ENCODE data around the gene PDE9A. TPM values are rescaled to one million over a fixed set of nuclear protein-coding genes. Genes with fewer than 3 reads are reported as not detected.

The PDE9A gene
- polyA plus RNA-seq, 2 of the 4 experiments (the other 2 are of a cell fraction), result 1.3 to 3.1 TPM

DNA sequence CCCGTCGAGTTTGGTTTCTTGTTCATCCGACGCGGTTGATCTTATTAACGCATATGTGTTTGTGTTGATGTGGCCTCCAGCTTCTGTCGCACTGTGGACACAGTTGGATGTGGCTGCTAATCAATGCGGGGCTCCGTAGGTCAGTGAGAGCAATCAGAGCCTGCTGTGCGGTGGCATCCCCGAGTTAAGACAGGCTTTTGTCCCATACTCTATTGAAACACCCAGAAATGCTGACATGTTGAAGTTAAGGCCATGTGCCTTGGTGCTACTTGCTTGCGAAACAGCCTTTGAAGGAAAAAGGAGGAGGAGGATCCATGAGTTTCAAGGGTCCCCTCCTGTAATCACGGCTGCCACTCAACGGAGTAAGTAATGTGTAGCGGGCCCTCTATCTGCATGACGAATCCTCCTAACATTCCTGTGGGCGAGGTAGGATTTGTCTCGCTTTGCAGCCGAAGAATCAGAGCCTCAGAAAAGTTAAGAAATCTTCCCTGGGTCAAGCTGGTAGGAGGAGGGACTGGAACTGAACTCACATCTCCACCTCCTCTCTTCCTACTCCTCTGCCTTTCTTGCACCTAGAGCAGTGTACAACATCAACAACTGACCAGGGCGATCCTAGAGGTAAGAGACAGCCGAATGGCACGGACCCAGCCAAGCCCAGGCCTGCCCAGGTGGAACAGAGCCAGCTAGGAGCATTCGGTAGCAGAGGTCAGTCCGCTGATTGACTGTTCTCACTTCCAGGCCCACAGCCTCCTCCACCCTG lies 19.5 kb downstream of the PDE9A start:
- no peak overlapping the region for H3K27ac ChIP-seq
- FAIRE-seq (no peak), ATAC-seq (no peak), DNase-seq (ENCODE audit: low read depth in 1 of 2, low spot score in 1 of 2) (no peak)
- no peak overlapping the region for H3K4me3 ChIP-seq
- no peaks in the 10 kb centered on the region for H3K9me3 ChIP-seq
- POLR2A ChIA-PET, result no interaction called here
- TF ChIP-seq ZNF302 (CRISPR knock-in tag; IDR thresholded peaks at IDR 0.05) (no peak), E2F6 (IDR thresholded peaks at IDR 0.05; ENCODE audit: borderline replicate concordance, low read depth) (no peak), REST (IDR thresholded peaks at IDR 0.05) (no peak), EP300 (IDR thresholded peaks at IDR 0.05) (no peak)
- TF ChIP-seq, protein P1, sequence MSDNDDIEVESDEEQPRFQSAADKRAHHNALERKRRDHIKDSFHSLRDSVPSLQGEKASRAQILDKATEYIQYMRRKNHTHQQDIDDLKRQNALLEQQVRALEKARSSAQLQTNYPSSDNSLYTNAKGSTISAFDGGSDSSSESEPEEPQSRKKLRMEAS (IDR thresholded peaks at IDR 0.05), result no peak
- WGBS (ENCODE audit: missing lambda C conversion rate), result 87% methylated on average over 21 of the region's 24 CpGs
- CTCF ChIA-PET, result no interaction called here
- H3K4me1 ChIP-seq, result no peaks in the 10 kb centered on the region
- H3K4me2 ChIP-seq, result no peak overlapping the region

GRCh38 chr21:42673633-42674328 lies 20.4 kb downstream of the PDE9A start:
- H3K4me2 ChIP-seq, result no peak overlapping the region
- no peaks in the 10 kb centered on the region for H3K9me3 ChIP-seq
- ChIA-PET POLR2A (no interaction called here), CTCF (interaction anchor here (0.8 kb wide), 1 partner anchor 33 kb away, joined by 3 read pairs; no protein-coding TSS in a partner anchor)
- no peak for FAIRE-seq
- TF ChIP-seq CHD4 (IDR thresholded peaks at IDR 0.05; ENCODE audit: borderline replicate concordance), result no peak
- no peak for TF ChIP-seq JUN (IDR thresholded peaks at IDR 0.05)
- no peak for TF ChIP-seq POLR2A (IDR thresholded peaks at IDR 0.05; ENCODE audit: low read length)
- no peak for TF ChIP-seq KDM1A (IDR thresholded peaks at IDR 0.05; ENCODE audit: low read depth)
- TF ChIP-seq EHF (CRISPR knock-in tag; IDR thresholded peaks at IDR 0.05), result no peak
- TF ChIP-seq NFE2L2 (conservative IDR thresholded peaks at IDR 0.05; ENCODE audit: low read length), result no peak
- no peak for TF ChIP-seq TFCP2L1 (CRISPR knock-in tag; IDR thresholded peaks at IDR 0.05)
- TF ChIP-seq, protein P1 (IDR thresholded peaks at IDR 0.05), result no peak
- TF ChIP-seq MAZ (IDR thresholded peaks at IDR 0.05; ENCODE audit: borderline replicate concordance, low read depth, low read length), result no peak
- no peak for TF ChIP-seq ATOH8 (CRISPR knock-in tag; IDR thresholded peaks at IDR 0.05; ENCODE audit: low read depth)
- no peak for ATAC-seq
- DNase-seq (ENCODE audit: low read depth in 1 of 2, low spot score in 1 of 2), result no peak
- no peak overlapping the region for H3K4me3 ChIP-seq
- WGBS (ENCODE audit: missing lambda C conversion rate), result 78% methylated on average over 17 of the region's 23 CpGs
- no peaks in the 10 kb centered on the region for H3K4me1 ChIP-seq
- no peak overlapping the region for H3K27ac ChIP-seq

- ChIA-PET CTCF (interaction anchor here (0.8 kb wide), 1 partner anchor 34 kb away, joined by 3 read pairs; no protein-coding TSS in a partner anchor), POLR2A (no interaction called here)
- TF ChIP-seq RNF2 (IDR thresholded peaks at IDR 0.05; ENCODE audit: borderline replicate concordance, low read depth) (no peak), JUNB (IDR thresholded peaks at IDR 0.05) (no peak), NPAS2 (CRISPR knock-in tag; IDR thresholded peaks at IDR 0.05; ENCODE audit: borderline replicate concordance) (no peak)
- Histone ChIP-seq H3K4me1 (no peaks in the 10 kb centered on the region), H3K27ac (no peak overlapping the region), H3K4me2 (no peak overlapping the region), H3K4me3 (no peak overlapping the region), H3K9me3 (no peaks in the 10 kb centered on the region)
- FAIRE-seq (no peak), ATAC-seq (no peak), DNase-seq (ENCODE audit: low read depth in 1 of 2, low spot score in 1 of 2) (no peak)
- WGBS (ENCODE audit: missing lambda C conversion rate), result 75% methylated on average over 14 of the region's 14 CpGs
Measured at GRCh38 chr21:42674351-42674940, 21.0 kb downstream of the PDE9A start.

Measured in A549 (cell line).